ENCODE results near the gene ATAD1. TPM values are rescaled to one million over a fixed set of nuclear protein-coding genes. Genes with fewer than 3 reads are reported as not detected.

Gene ATAD1
- total and polyA plus RNA-seq, 10 of the 15 experiments (the other 5 are each of a cell fraction or from before 2014, with no cell fraction given) = 24.7 to 59.3 (median 41.1) TPM

DNA sequence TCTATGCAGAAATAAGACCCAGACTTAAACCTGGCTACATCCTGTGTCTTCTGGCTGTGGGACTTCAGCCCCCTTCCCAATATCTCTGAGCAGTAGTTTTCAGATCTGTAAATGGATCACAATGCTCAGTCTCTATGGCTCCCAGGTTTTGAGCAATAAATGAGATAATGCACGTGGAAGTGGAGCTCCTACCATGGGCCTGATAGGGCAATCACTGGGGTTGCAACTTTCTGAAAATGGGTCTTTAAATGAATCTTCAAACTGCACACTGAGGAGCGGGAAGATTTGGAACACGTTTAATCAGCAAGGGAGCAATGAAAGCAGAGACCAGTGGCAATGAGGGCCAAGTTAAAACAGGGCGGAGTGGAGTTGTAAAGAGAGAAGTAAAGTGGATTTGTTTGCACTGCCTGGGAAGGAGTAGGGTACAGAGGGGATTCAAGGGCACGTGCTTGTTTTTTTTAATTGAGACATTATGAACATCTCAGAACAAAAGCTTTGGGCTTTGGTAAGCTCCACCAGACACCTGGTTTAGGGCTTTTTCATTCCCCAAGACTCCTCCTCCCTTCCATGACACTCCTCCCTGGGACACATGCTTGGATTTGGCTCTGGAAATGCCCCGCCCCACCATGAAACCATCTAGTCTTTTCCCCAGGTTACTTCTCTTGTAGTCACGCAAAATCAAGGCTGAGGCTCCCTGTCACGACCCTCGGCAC lies 115.6 kb downstream of the ATAD1 start (continued):
- TF ChIP-seq HDAC2 (IDR thresholded peaks at IDR 0.05) (no peak), ZNF274 (IDR thresholded peaks at IDR 0.05; ENCODE audit: insufficient read depth, insufficient read length) (no peak)
- TF ChIP-seq, protein P1, sequence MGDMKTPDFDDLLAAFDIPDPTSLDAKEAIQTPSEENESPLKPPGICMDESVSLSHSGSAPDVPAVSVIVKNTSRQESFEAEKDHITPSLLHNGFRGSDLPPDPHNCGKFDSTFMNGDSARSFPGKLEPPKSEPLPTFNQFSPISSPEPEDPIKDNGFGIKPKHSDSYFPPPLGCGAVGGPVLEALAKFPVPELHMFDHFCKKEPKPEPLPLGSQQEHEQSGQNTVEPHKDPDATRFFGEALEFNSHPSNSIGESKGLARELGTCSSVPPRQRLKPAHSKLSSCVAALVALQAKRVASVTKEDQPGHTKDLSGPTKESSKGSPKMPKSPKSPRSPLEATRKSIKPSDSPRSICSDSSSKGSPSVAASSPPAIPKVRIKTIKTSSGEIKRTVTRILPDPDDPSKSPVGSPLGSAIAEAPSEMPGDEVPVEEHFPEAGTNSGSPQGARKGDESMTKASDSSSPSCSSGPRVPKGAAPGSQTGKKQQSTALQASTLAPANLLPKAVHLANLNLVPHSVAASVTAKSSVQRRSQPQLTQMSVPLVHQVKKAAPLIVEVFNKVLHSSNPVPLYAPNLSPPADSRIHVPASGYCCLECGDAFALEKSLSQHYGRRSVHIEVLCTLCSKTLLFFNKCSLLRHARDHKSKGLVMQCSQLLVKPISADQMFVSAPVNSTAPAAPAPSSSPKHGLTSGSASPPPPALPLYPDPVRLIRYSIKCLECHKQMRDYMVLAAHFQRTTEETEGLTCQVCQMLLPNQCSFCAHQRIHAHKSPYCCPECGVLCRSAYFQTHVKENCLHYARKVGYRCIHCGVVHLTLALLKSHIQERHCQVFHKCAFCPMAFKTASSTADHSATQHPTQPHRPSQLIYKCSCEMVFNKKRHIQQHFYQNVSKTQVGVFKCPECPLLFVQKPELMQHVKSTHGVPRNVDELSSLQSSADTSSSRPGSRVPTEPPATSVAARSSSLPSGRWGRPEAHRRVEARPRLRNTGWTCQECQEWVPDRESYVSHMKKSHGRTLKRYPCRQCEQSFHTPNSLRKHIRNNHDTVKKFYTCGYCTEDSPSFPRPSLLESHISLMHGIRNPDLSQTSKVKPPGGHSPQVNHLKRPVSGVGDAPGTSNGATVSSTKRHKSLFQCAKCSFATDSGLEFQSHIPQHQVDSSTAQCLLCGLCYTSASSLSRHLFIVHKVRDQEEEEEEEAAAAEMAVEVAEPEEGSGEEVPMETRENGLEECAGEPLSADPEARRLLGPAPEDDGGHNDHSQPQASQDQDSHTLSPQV (IDR thresholded peaks at IDR 0.05) = no peak

Small RNAs within 50 kb of the gene (small RNA-seq; reads per million reads assigned to genes)
- not detected for gene RN7SL78P

Other genes starting within 250 kb of the ATAD1 start
- gene PAPSS2, start 158.3 kb downstream of the ATAD1 start, total RNA-seq (2014; rRNA removed) = 0.34 and 2.0 TPM in 2 replicates
- gene PAPSS2, start 158.3 kb downstream of the ATAD1 start, total RNA-seq (2014; rRNA removed; fragmentation: Illumina TruSeq; extraction: Trizol) = 0.37 and 0.40 TPM in 2 replicates
- gene PAPSS2, start 158.3 kb downstream of the ATAD1 start, total RNA-seq (2021) = 2.1 and 2.2 TPM in 2 replicates
- 0.07 and 0.15 TPM in 2 replicates for gene PAPSS2, start 158.3 kb downstream of the ATAD1 start, polyA plus RNA-seq (2011; rRNA removed)
- 0.57 and 0.74 TPM in 2 replicates for gene PAPSS2, start 158.3 kb downstream of the ATAD1 start, polyA plus RNA-seq (2014; fragmentation: Illumina TruSeq; extraction: Trizol)
- under 1 TPM; 0.29 to 0.31 TPM for gene PAPSS2, start 158.3 kb downstream of the ATAD1 start, polyA plus RNA-seq (2014; fragmentation: Nextera tagmentation; extraction: Ambion mirVana)
- 0.24 and 0.32 TPM in 2 replicates for gene PAPSS2, start 158.3 kb downstream of the ATAD1 start, polyA plus RNA-seq (2014; rRNA removed)
- 1 to 10 TPM; 1.2 to 1.5 TPM for gene PAPSS2, start 158.3 kb downstream of the ATAD1 start, polyA plus RNA-seq (2016; fragmentation: Nextera tagmentation; extraction: Ambion mirVana)
- 1.4 and 1.7 TPM in 2 replicates for gene KLLN, start 45.3 kb upstream of the ATAD1 start, total RNA-seq (2014; rRNA removed)
- 1.5 TPM in 2 replicates for gene KLLN, start 45.3 kb upstream of the ATAD1 start, total RNA-seq (2014; rRNA removed; fragmentation: Illumina TruSeq; extraction: Trizol)
- 1.9 and 2.0 TPM in 2 replicates for gene KLLN, start 45.3 kb upstream of the ATAD1 start, total RNA-seq (2021)
- gene KLLN, start 45.3 kb upstream of the ATAD1 start, polyA plus RNA-seq (2011; rRNA removed) = 0.86 and 0.87 TPM in 2 replicates
- gene KLLN, start 45.3 kb upstream of the ATAD1 start, polyA plus RNA-seq (2014; fragmentation: Illumina TruSeq; extraction: Trizol) = 1.7 and 2.1 TPM in 2 replicates
- 1 to 10 TPM; 2.0 to 2.1 TPM for gene KLLN, start 45.3 kb upstream of the ATAD1 start, polyA plus RNA-seq (2014; fragmentation: Nextera tagmentation; extraction: Ambion mirVana)
- 1.1 TPM in 2 replicates for gene KLLN, start 45.3 kb upstream of the ATAD1 start, polyA plus RNA-seq (2014; rRNA removed)
- gene KLLN, start 45.3 kb upstream of the ATAD1 start, polyA plus RNA-seq (2016; fragmentation: Nextera tagmentation; extraction: Ambion mirVana) = 1 to 10 TPM; 1.8 to 2.2 TPM
- 83.1 and 113 TPM in 2 replicates for gene PTEN, start 45.4 kb upstream of the ATAD1 start, total RNA-seq (2014; rRNA removed)
- 175 and 183 TPM in 2 replicates for gene PTEN, start 45.4 kb upstream of the ATAD1 start, total RNA-seq (2014; rRNA removed; fragmentation: Illumina TruSeq; extraction: Trizol)
- 87.5 and 94.9 TPM in 2 replicates for gene PTEN, start 45.4 kb upstream of the ATAD1 start, total RNA-seq (2021)
- 94.3 and 180 TPM in 2 replicates for gene PTEN, start 45.4 kb upstream of the ATAD1 start, polyA plus RNA-seq (2011; rRNA removed)
- 53.0 and 67.7 TPM in 2 replicates for gene PTEN, start 45.4 kb upstream of the ATAD1 start, polyA plus RNA-seq (2014; fragmentation: Illumina TruSeq; extraction: Trizol)
- gene PTEN, start 45.4 kb upstream of the ATAD1 start, polyA plus RNA-seq (2014; fragmentation: Nextera tagmentation; extraction: Ambion mirVana) = 10 to 100 TPM; 26.1 to 59.5 TPM
- gene PTEN, start 45.4 kb upstream of the ATAD1 start, polyA plus RNA-seq (2014; rRNA removed) = 35.0 and 45.0 TPM in 2 replicates
- gene PTEN, start 45.4 kb upstream of the ATAD1 start, polyA plus RNA-seq (2016; fragmentation: Nextera tagmentation; extraction: Ambion mirVana) = 10 to 100 TPM; 49.5 to 56.8 TPM

Data from GM12878 (cell line).